Kidney (tissue), 14 donors: ENCODE data around the gene STAT1. TPM values are rescaled to one million over a fixed set of nuclear protein-coding genes. Genes with fewer than 3 reads are reported as not detected.

Source experiments
- DNase-seq, 5 donors: peaks; one replicate each; pipeline ENCODE4 v3.0.0-alpha.2; 2013 to 2020
- FAIRE-seq: peaks from 2 replicates; lab custom pipeline; 2012; peaks lifted over from hg19 to GRCh38; lab: Jason Lieb, UNC
- H3K27ac ChIP-seq, 2 donors: one replicate each; pipeline ENCODE4 v1.7.0; 2013; ENCODE audit warnings: low read depth in 2 of 2, low read length in 2 of 2, inconsistent platforms in 1 of 2
- H3K27me3 ChIP-seq: one replicate; pipeline ENCODE4 v1.7.1; 2013; ENCODE audit warnings: low read length, inconsistent platforms; ENCODE audit not compliant: control insufficient read depth, insufficient read depth
- H3K36me3 ChIP-seq, 3 donors: one replicate each; pipeline versions ENCODE4 v1.7.0 to v1.7.1; 2013; ENCODE audit warnings: low read length in 3 of 3, control low read depth in 1 of 3, inconsistent platforms in 1 of 3; ENCODE audit not compliant: insufficient read depth in 3 of 3, control insufficient read depth in 2 of 3
- H3K4me1 ChIP-seq, 3 donors: one replicate each; pipeline versions ENCODE4 v1.7.0 to v1.7.1; 2013; ENCODE audit warnings: low read length in 3 of 3, inconsistent platforms in 1 of 3, low read depth in 1 of 3; ENCODE audit not compliant: control insufficient read depth in 2 of 3, insufficient read depth in 2 of 3
- H3K4me3 ChIP-seq, 3 donors: one replicate each; pipeline versions ENCODE4 v1.7.0 to v1.8.1; 2013; ENCODE audit warnings: low read length in 3 of 3, control low read depth in 1 of 3, inconsistent platforms in 1 of 3
- H3K9ac ChIP-seq, 3 donors: one replicate each; pipeline versions ENCODE4 v1.7.0 to v1.7.1; 2013; ENCODE audit warnings: low read length in 3 of 3, control low read depth in 1 of 3, inconsistent platforms in 1 of 3
- H3K9me3 ChIP-seq, 3 donors: one replicate each; pipeline versions ENCODE4 v1.7.0 to v1.7.1; 2013; ENCODE audit warnings: low read length in 3 of 3, control low read depth in 1 of 3, inconsistent platforms in 1 of 3; ENCODE audit not compliant: control insufficient read depth in 2 of 3, insufficient read depth in 1 of 3
- CTCF ChIP-seq: IDR thresholded peaks from 3 replicates; pipeline ENCODE4 v1.5.1; 2012; ENCODE audit warnings: mild to moderate bottlenecking, moderate library complexity, borderline replicate concordance; ENCODE audit not compliant: insufficient read depth; ENCODE audit errors: extremely low read depth
- intact Hi-C: fragments of 100-400 bp; cut with DNase I; formaldehyde crosslinking; loops from one replicate; pipeline ENCODE4 v1.11.1; 2022
- polyA plus RNA-seq: library from polyadenylated mRNA; stranded (reverse); fragments of 350-450 nt; fragmentation: Illumina TruSeq; extraction: RNeasy Lipid Tissue Mini Kit (QIAGEN cat#74804); gene quantifications from one replicate; pipeline ENCODE4 v1.2.3, GENCODE V29; 2014; ENCODE audit warnings: low read depth, low replicate concordance; ENCODE audit not compliant: insufficient read depth
- total RNA-seq: library from RNA; stranded (reverse); fragmentation: NEBNext Ultra II Directional; extraction: Animal tissue kit (Norgen Biotek cat#: 25700); gene quantifications from one replicate; pipeline ENCODE4 v1.2.1, GENCODE V29; 2021
- donor health status: control.
- donor health status: control.
- donor health status: control.
- donor health status: control.
- donor health status: control.
- donor health status: DM: yes; HTN: yes; CAD: no.
- donor health status: Normal renal cell carcinoma (clear cell type).

The STAT1 gene
- total and polyA plus RNA-seq, 2 donors from 2014 or later, result 37.5 to 121 TPM

GRCh38 chr2:190987938-190988337 is 26.0 kb downstream of the STAT1 start:
- Histone ChIP-seq H3K9me3 (no peaks in the 10 kb centered on the region), H3K4me3 (no peak overlapping the region), H3K27ac (no peak overlapping the region), H3K36me3 (peaks cover 6 to 78% (median 53%) of the 10 kb centered on the region in 3 donors), H3K27me3 (no peaks in the 10 kb centered on the region), H3K9ac (no peak overlapping the region), H3K4me1 (no peaks in the 10 kb centered on the region)
- no peak for TF ChIP-seq CTCF
- intact Hi-C loops, result no loop called here
- FAIRE-seq (no peak), DNase-seq (no peak)

- Histone ChIP-seq H3K4me3 (no peak overlapping the region), H3K9me3 (no peaks in the 10 kb centered on the region), H3K27ac (no peak overlapping the region), H3K36me3 (peaks cover 8 to 83% (median 56%) of the 10 kb centered on the region in 3 donors), H3K4me1 (no peaks in the 10 kb centered on the region), H3K27me3 (no peaks in the 10 kb centered on the region), H3K9ac (no peak overlapping the region)
- intact Hi-C loops, result no loop called here
- DNase-seq, result no peak
- no peak for TF ChIP-seq CTCF
- FAIRE-seq, result no peak
Measured at GRCh38 chr2:190987116-190987515, 26.9 kb downstream of the STAT1 start.

- no peak overlapping the region for H3K9ac ChIP-seq
- TF ChIP-seq CTCF, result no peak
- intact Hi-C loops, result no loop called here
- FAIRE-seq (no peak), DNase-seq (no peak)
- no peak overlapping the region for H3K4me3 ChIP-seq
- peaks cover 8 to 84% (median 60%) of the 10 kb centered on the region in 3 donors for H3K36me3 ChIP-seq
- no peaks in the 10 kb centered on the region for H3K4me1 ChIP-seq
- no peaks in the 10 kb centered on the region for H3K27me3 ChIP-seq
- no peaks in the 10 kb centered on the region for H3K9me3 ChIP-seq
- H3K27ac ChIP-seq, result no peak overlapping the region
Measured at GRCh38 chr2:190986221-190986953, 27.6 kb downstream of the STAT1 start.
